HepG2 (cell line): ENCODE data around the gene TFEB. TPM values are rescaled to one million over a fixed set of nuclear protein-coding genes. Genes with fewer than 3 reads are reported as not detected.
A peak's percentile ranks its signal among the peaks of the same experiment; 100 is the strongest.

Experiments used
- FOSL1 ChIP-seq: sonication (generic); formaldehyde crosslinking; IDR thresholded peaks from 2 replicates; pipeline ENCODE4 v1.9.0; 2021; ENCODE audit warnings: missing genetic modification reagents, borderline replicate concordance
- HDAC2 ChIP-seq: sonication (generic); formaldehyde crosslinking; IDR thresholded peaks from 2 replicates; pipeline ENCODE4 v1.4.0; 2020; ENCODE audit warnings: missing genetic modification reagents
- HMG20A ChIP-seq: IDR thresholded peaks from 2 replicates; pipeline ENCODE4 v1.6.1; 2016; ENCODE audit warnings: borderline replicate concordance
- KLF6 ChIP-seq: IDR thresholded peaks from 2 replicates; pipeline ENCODE4 v1.8.0; 2016; ENCODE audit warnings: missing biosample characterization, missing genetic modification reagents
- MTF1 ChIP-seq: sonication (generic); formaldehyde crosslinking; IDR thresholded peaks from 2 replicates; pipeline ENCODE4 v1.5.0; 2020; ENCODE audit warnings: missing genetic modification reagents
- RFXAP ChIP-seq: sonication (generic); formaldehyde crosslinking; IDR thresholded peaks from 2 replicates; pipeline ENCODE4 v1.4.0; 2020; ENCODE audit warnings: missing genetic modification reagents, borderline replicate concordance
- SALL1 ChIP-seq: sonication (generic); formaldehyde crosslinking; IDR thresholded peaks from 2 replicates; pipeline ENCODE4 v1.8.0; 2022; ENCODE audit warnings: mild to moderate bottlenecking, missing genetic modification reagents
- ZFP90 ChIP-seq: sonication (generic); formaldehyde crosslinking; IDR thresholded peaks from 2 replicates; pipeline ENCODE4 v1.8.0; 2022; ENCODE audit warnings: missing genetic modification reagents, mild to moderate bottlenecking, inconsistent platforms, borderline replicate concordance
- ZNF124 ChIP-seq: sonication (generic); formaldehyde crosslinking; IDR thresholded peaks from 2 replicates; pipeline ENCODE4 v1.4.0; 2020; ENCODE audit warnings: missing genetic modification reagents
- ZNF382 ChIP-seq: sonication (generic); formaldehyde crosslinking; IDR thresholded peaks from 2 replicates; pipeline ENCODE4 v1.5.0; 2020; ENCODE audit warnings: missing genetic modification reagents, mild to moderate bottlenecking, borderline replicate concordance
- ZNF569 ChIP-seq: sonication (generic); formaldehyde crosslinking; IDR thresholded peaks from 2 replicates; pipeline ENCODE4 v1.5.0; 2020; ENCODE audit warnings: mild to moderate bottlenecking, missing genetic modification reagents, moderate library complexity, borderline replicate concordance
- polyA plus RNA-seq, 8 experiments: library from polyadenylated mRNA; depleted of rRNA in 3 of 8; stranded (reverse) in 7 of 8; unstranded in 1 of 8; fragments of >200 nt; fragmentation: Illumina TruSeq in 4 of 8; extraction: Trizol in 4 of 8; gene quantifications; 2 replicates each; pipeline versions ENCODE4 v1.2.1 to v1.2.3, GENCODE V29; 2011 to 2016; ENCODE audit warnings: low read depth in 4 of 8, missing spikeins in 1 of 8, mixed read lengths in 1 of 8; ENCODE audit not compliant: insufficient read depth in 1 of 8
- total RNA-seq, 5 experiments: library from RNA; depleted of rRNA; stranded (reverse); fragments of >200 nt; fragmentation: Illumina TruSeq; extraction: Trizol; gene quantifications; 2 replicates each; pipeline ENCODE4 v1.2.3, GENCODE V29; 2016; ENCODE audit warnings: low read depth in 1 of 5
- TF ChIP-seq, protein P1 (sequence below): sonication (generic); formaldehyde crosslinking; IDR thresholded peaks from 2 replicates; pipeline ENCODE4 v1.8.0; 2022; ENCODE audit warnings: missing genetic modification reagents, mild to moderate bottlenecking, moderate library complexity, borderline replicate concordance
- TF ChIP-seq, protein P2 (sequence below): sonication (generic); formaldehyde crosslinking; IDR thresholded peaks from 2 replicates; pipeline ENCODE4 v1.4.0; 2020; ENCODE audit warnings: missing genetic modification reagents
- TF ChIP-seq, protein P3 (sequence below): sonication (generic); formaldehyde crosslinking; IDR thresholded peaks from 2 replicates; pipeline ENCODE4 v1.5.0; 2020; ENCODE audit warnings: mild to moderate bottlenecking, missing genetic modification reagents, borderline replicate concordance
- TF ChIP-seq, protein P4 (sequence below): sonication (generic); formaldehyde crosslinking; IDR thresholded peaks from 2 replicates; pipeline ENCODE4 v1.4.0; 2020; ENCODE audit warnings: low read depth, mild to moderate bottlenecking, missing genetic modification reagents
- TF ChIP-seq, protein P5 (sequence below): sonication (generic); formaldehyde crosslinking; IDR thresholded peaks from 2 replicates; pipeline ENCODE4 v1.9.0; 2022; ENCODE audit warnings: low read depth, missing genetic modification reagents

The TFEB gene
- total and polyA plus RNA-seq, 2 of the 13 experiments (the other 11 are each of a cell fraction or from before 2014, with no cell fraction given): 13.3 to 18.7 TPM

DNA sequence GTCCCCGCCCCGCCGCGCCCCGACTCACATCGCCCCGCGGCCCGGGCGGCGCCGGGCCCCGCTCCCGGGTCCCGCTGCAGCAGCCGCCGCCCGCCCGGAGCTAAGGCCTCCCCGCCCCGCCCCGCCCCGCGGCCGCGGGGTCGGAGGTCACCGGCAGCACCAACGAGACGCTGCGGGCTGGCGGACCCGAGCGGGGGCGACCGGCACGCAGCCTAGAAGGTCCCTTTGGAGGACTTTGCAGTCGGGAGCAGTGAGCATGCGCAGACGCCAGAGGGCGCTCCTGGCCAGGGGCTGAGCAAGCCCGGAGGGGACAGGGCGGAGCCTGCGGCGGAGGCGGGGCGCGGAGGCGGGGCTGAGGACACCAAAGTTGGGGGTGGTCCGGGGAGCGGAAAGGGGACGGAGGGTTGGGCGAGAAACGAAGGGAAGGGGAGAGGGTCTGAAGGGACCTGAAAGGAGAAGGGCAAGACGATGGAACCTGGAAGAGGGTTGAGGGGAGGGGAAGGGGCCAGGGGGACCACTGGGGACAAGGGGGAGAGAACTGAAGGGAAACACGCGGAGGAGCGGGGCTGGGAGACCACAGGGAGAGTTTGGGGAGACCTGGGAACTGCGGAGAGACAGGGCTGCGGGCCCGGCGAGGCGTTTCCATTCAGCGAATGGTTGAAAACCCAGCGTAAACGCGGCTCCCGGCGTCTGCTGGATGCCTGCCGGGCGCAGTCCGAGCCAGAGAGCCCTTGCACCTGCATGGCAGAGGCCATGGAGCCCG lies 44.6 kb upstream of the TFEB start, which contains the start of gene FRS3 (continued):
- TF ChIP-seq ZNF124 (CRISPR knock-in tag) (peak; percentile 54; the same call in 1 of the 2 replicates), HDAC2 (CRISPR knock-in tag) (peak; percentile 69; the same call in 1 of the 2 replicates), RFXAP (CRISPR knock-in tag) (peak; percentile 84; the same call in 1 of the 2 replicates), KLF6 (CRISPR knock-in tag) (peak; percentile 86; the same call in 1 of the 2 replicates), SALL1 (CRISPR knock-in tag) (peak; percentile 89), ZNF382 (CRISPR knock-in tag) (no peak), HMG20A (CRISPR knock-in tag) (peak; percentile 41; the same call in 1 of the 2 replicates), FOSL1 (CRISPR knock-in tag) (no peak), ZNF569 (CRISPR knock-in tag) (no peak), ZFP90 (CRISPR knock-in tag) (peak; percentile 83; the same call in 1 of the 2 replicates), MTF1 (CRISPR knock-in tag) (no peak)
- TF ChIP-seq, protein P1, sequence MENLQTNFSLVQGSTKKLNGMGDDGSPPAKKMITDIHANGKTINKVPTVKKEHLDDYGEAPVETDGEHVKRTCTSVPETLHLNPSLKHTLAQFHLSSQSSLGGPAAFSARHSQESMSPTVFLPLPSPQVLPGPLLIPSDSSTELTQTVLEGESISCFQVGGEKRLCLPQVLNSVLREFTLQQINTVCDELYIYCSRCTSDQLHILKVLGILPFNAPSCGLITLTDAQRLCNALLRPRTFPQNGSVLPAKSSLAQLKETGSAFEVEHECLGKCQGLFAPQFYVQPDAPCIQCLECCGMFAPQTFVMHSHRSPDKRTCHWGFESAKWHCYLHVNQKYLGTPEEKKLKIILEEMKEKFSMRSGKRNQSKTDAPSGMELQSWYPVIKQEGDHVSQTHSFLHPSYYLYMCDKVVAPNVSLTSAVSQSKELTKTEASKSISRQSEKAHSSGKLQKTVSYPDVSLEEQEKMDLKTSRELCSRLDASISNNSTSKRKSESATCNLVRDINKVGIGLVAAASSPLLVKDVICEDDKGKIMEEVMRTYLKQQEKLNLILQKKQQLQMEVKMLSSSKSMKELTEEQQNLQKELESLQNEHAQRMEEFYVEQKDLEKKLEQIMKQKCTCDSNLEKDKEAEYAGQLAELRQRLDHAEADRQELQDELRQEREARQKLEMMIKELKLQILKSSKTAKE (CRISPR knock-in tag): 0 out of 2 replicates have a peak, but pooled peaks have one; percentile 33
- TF ChIP-seq, protein P2, sequence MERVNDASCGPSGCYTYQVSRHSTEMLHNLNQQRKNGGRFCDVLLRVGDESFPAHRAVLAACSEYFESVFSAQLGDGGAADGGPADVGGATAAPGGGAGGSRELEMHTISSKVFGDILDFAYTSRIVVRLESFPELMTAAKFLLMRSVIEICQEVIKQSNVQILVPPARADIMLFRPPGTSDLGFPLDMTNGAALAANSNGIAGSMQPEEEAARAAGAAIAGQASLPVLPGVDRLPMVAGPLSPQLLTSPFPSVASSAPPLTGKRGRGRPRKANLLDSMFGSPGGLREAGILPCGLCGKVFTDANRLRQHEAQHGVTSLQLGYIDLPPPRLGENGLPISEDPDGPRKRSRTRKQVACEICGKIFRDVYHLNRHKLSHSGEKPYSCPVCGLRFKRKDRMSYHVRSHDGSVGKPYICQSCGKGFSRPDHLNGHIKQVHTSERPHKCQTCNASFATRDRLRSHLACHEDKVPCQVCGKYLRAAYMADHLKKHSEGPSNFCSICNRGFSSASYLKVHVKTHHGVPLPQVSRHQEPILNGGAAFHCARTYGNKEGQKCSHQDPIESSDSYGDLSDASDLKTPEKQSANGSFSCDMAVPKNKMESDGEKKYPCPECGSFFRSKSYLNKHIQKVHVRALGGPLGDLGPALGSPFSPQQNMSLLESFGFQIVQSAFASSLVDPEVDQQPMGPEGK (CRISPR knock-in tag): peak; percentile 82
- TF ChIP-seq, protein P3, sequence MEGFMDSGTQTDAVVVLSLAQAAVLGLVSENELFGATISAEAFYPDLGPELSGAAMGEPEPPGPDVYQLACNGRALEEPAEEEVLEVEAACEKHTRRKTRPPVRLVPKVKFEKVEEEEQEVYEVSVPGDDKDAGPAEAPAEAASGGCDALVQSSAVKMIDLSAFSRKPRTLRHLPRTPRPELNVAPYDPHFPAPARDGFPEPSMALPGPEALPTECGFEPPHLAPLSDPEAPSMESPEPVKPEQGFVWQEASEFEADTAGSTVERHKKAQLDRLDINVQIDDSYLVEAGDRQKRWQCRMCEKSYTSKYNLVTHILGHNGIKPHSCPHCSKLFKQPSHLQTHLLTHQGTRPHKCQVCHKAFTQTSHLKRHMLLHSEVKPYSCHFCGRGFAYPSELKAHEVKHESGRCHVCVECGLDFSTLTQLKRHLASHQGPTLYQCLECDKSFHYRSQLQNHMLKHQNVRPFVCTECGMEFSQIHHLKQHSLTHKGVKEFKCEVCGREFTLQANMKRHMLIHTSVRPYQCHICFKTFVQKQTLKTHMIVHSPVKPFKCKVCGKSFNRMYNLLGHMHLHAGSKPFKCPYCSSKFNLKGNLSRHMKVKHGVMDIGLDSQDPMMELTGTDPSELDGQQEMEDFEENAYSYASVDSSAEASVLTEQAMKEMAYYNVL (CRISPR knock-in tag): no peak
- TF ChIP-seq, protein P4, sequence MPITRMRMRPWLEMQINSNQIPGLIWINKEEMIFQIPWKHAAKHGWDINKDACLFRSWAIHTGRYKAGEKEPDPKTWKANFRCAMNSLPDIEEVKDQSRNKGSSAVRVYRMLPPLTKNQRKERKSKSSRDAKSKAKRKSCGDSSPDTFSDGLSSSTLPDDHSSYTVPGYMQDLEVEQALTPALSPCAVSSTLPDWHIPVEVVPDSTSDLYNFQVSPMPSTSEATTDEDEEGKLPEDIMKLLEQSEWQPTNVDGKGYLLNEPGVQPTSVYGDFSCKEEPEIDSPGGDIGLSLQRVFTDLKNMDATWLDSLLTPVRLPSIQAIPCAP (CRISPR knock-in tag): no peak
- TF ChIP-seq, protein P5, sequence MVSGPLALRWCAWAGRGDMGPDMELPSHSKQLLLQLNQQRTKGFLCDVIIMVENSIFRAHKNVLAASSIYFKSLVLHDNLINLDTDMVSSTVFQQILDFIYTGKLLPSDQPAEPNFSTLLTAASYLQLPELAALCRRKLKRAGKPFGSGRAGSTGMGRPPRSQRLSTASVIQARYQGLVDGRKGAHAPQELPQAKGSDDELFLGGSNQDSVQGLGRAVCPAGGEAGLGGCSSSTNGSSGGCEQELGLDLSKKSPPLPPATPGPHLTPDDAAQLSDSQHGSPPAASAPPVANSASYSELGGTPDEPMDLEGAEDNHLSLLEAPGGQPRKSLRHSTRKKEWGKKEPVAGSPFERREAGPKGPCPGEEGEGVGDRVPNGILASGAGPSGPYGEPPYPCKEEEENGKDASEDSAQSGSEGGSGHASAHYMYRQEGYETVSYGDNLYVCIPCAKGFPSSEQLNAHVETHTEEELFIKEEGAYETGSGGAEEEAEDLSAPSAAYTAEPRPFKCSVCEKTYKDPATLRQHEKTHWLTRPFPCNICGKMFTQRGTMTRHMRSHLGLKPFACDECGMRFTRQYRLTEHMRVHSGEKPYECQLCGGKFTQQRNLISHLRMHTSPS (CRISPR knock-in tag): 0 out of 2 replicates have a peak, but pooled peaks have one; percentile 42
